Measurements from ENCODE around the gene STIP1. TPM values are rescaled to one million over a fixed set of nuclear protein-coding genes. Genes with fewer than 3 reads are reported as not detected.
A peak's percentile ranks its signal among the peaks of the same experiment; 100 is the strongest.

STIP1 gene
- total and polyA plus RNA-seq, 10 of the 15 experiments (the other 5 are each of a cell fraction or from before 2014, with no cell fraction given) = 25.2 to 291 (median 191) TPM

DNA sequence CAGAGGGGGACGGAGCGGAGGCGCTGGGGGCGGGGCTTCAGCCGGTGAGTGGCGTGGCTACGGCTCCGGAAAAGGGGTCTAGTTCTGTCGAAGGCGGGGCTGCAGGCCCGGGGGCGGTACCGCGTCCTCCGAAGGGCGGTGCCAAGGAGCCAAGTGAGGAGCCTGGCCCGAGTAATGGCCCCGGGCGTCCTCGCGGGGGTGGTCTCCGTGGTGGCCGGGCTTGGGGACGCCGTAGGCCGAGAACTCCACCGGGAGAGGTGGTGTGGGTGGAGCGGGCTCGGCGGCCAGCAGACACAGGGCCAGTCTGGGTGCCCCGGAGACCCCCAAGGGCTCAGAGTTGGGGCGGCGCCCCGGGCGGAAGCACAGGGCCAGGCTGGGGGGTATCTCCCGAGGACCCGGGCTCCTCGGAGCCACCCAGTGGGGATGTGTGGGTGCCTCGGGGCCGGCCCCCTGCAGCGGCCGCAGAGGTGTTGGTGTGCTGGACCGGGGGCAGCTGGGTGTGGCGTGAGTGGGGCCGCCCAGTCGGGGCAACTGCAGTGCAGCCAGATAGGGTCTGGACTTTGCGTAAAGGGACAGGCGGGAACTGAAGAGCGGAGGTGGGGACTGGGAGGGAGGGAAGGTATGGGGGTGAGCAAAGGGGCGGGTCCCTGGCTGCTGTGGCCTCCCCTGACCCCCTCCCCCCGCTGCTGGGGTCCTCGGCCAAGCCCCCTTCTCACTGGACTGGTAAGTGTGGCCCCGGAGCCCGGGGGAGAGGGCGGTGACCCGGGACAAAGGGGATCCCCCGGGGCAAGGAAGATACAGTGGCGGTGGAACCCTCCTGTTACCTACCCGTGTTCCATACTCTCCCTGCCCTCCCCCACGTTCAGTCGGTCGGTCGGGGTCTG, 55.8 kb downstream of the STIP1 start (continued):
- TF ChIP-seq, protein P1, sequence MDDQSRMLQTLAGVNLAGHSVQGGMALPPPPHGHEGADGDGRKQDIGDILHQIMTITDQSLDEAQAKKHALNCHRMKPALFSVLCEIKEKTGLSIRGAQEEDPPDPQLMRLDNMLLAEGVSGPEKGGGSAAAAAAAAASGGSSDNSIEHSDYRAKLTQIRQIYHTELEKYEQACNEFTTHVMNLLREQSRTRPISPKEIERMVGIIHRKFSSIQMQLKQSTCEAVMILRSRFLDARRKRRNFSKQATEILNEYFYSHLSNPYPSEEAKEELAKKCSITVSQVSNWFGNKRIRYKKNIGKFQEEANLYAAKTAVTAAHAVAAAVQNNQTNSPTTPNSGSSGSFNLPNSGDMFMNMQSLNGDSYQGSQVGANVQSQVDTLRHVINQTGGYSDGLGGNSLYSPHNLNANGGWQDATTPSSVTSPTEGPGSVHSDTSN (IDR thresholded peaks at IDR 0.05; ENCODE audit: insufficient replicate concordance, low read depth, low read length) = peak; percentile 93
- no peak for TF ChIP-seq MTA2 (IDR thresholded peaks at IDR 0.05; ENCODE audit: low read depth)
- TF ChIP-seq POLR2AphosphoS2 (IDR thresholded peaks at IDR 0.05; ENCODE audit: low read depth, low read length) = 0 out of 2 replicates have a peak, but pooled peaks have one; percentile 2
- no peak for TF ChIP-seq ATF7 (IDR thresholded peaks at IDR 0.05; ENCODE audit: low read depth)
- no peak for TF ChIP-seq RCOR1 (conservative IDR thresholded peaks at IDR 0.05; ENCODE audit: low read depth, low read length)
- TF ChIP-seq TBL1XR1 (IDR thresholded peaks at IDR 0.05; ENCODE audit: low read depth, low read length) = no peak
- TF ChIP-seq, protein P2, sequence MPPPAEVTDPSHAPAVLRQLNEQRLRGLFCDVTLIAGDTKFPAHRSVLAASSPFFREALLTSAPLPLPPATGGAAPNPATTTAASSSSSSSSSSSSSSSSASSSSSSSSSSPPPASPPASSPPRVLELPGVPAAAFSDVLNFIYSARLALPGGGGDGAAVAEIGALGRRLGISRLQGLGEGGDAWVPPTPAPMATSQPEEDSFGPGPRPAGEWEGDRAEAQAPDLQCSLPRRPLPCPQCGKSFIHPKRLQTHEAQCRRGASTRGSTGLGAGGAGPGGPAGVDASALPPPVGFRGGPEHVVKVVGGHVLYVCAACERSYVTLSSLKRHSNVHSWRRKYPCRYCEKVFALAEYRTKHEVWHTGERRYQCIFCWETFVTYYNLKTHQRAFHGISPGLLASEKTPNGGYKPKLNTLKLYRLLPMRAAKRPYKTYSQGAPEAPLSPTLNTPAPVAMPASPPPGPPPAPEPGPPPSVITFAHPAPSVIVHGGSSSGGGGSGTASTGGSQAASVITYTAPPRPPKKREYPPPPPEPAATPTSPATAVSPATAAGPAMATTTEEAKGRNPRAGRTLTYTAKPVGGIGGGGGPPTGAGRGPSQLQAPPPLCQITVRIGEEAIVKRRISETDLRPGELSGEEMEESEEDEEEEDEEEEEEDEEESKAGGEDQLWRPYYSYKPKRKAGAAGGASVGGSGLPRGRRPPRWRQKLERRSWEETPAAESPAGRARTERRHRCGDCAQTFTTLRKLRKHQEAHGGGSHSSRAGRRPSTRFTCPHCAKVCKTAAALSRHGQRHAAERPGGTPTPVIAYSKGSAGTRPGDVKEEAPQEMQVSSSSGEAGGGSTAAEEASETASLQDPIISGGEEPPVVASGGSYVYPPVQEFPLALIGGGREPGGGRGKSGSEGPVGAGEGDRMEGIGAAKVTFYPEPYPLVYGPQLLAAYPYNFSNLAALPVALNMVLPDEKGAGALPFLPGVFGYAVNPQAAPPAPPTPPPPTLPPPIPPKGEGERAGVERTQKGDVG (CRISPR knock-in tag; IDR thresholded peaks at IDR 0.05) = no peak
- TF ChIP-seq SUPT20H (IDR thresholded peaks at IDR 0.05; ENCODE audit: borderline replicate concordance, control insufficient read depth, low read depth, low read length) = no peak
- no peak for TF ChIP-seq SMC3 (IDR thresholded peaks at IDR 0.05; ENCODE audit: borderline replicate concordance, low read length)
- peak; percentile 9 for TF ChIP-seq SP1 (IDR thresholded peaks at IDR 0.05; ENCODE audit: low read depth, low read length)
- no peak for TF ChIP-seq CHD1 (IDR thresholded peaks at IDR 0.05; ENCODE audit: low read depth, low read length)
- TF ChIP-seq KLF5 (IDR thresholded peaks at IDR 0.05; ENCODE audit: partially characterized antibody) = peak; percentile 22
- TF ChIP-seq ZNF622 (IDR thresholded peaks at IDR 0.05) = no peak
- TF ChIP-seq, protein P3, sequence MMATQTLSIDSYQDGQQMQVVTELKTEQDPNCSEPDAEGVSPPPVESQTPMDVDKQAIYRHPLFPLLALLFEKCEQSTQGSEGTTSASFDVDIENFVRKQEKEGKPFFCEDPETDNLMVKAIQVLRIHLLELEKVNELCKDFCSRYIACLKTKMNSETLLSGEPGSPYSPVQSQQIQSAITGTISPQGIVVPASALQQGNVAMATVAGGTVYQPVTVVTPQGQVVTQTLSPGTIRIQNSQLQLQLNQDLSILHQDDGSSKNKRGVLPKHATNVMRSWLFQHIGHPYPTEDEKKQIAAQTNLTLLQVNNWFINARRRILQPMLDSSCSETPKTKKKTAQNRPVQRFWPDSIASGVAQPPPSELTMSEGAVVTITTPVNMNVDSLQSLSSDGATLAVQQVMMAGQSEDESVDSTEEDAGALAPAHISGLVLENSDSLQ (IDR thresholded peaks at IDR 0.05) = peak; percentile 98
- peak; percentile 78 for TF ChIP-seq BACH1 (IDR thresholded peaks at IDR 0.05; ENCODE audit: borderline replicate concordance)
- TF ChIP-seq POLR2AphosphoS5 (IDR thresholded peaks at IDR 0.05; ENCODE audit: low read length) = peak; percentile 45; the same call in 1 of the 2 replicates
- TF ChIP-seq, protein P4, sequence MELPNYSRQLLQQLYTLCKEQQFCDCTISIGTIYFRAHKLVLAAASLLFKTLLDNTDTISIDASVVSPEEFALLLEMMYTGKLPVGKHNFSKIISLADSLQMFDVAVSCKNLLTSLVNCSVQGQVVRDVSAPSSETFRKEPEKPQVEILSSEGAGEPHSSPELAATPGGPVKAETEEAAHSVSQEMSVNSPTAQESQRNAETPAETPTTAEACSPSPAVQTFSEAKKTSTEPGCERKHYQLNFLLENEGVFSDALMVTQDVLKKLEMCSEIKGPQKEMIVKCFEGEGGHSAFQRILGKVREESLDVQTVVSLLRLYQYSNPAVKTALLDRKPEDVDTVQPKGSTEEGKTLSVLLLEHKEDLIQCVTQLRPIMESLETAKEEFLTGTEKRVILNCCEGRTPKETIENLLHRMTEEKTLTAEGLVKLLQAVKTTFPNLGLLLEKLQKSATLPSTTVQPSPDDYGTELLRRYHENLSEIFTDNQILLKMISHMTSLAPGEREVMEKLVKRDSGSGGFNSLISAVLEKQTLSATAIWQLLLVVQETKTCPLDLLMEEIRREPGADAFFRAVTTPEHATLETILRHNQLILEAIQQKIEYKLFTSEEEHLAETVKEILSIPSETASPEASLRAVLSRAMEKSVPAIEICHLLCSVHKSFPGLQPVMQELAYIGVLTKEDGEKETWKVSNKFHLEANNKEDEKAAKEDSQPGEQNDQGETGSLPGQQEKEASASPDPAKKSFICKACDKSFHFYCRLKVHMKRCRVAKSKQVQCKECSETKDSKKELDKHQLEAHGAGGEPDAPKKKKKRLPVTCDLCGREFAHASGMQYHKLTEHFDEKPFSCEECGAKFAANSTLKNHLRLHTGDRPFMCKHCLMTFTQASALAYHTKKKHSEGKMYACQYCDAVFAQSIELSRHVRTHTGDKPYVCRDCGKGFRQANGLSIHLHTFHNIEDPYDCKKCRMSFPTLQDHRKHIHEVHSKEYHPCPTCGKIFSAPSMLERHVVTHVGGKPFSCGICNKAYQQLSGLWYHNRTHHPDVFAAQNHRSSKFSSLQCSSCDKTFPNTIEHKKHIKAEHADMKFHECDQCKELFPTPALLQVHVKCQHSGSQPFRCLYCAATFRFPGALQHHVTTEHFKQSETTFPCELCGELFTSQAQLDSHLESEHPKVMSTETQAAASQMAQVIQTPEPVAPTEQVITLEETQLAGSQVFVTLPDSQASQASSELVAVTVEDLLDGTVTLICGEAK (IDR thresholded peaks at IDR 0.05; ENCODE audit: borderline replicate concordance) = peak; percentile 52; the same call in 1 of the 2 replicates

Measured in GM12878 (cell line).